Naive thymus-derived CD4-positive, alpha-beta T cell (primary cell): Measurements from ENCODE around the gene INS. TPM values are rescaled to one million over a fixed set of nuclear protein-coding genes. Genes with fewer than 3 reads are reported as not detected.

Experiments used
- ATAC-seq: fragments of 150-1000 bp; cut with Tn5 transposase; 2 replicates; pipeline ENCODE4 v1.10.0; 2021; ENCODE audit warnings: mild to moderate bottlenecking, moderate library complexity
- CTCF ChIA-PET: fragments of 350-600 bp; sonication (Branson Sonifier 250); formaldehyde crosslinking; loops from one replicate; lab custom pipeline; 2021; ENCODE audit warnings: antibody characterized with exemption; lab: Charles Lee
- POLR2A ChIA-PET: fragments of 350-600 bp; sonication (Branson Sonifier 250); formaldehyde crosslinking; loops from one replicate; lab custom pipeline; 2021; ENCODE audit warnings: antibody characterized with exemption, inconsistent platforms; lab: Charles Lee
- DNase-seq, 9 donors: peaks; one replicate each; pipeline versions ENCODE4 v3.0.0 to v3.0.0-alpha.2; 2020 to 2022; ENCODE audit warnings: mixed read lengths in 1 of 9
- H3K27ac ChIP-seq: one replicate; pipeline ENCODE4 v1.7.0; 2013; ENCODE audit warnings: mild to moderate bottlenecking, low read depth, low read length, moderate library complexity
- H3K27me3 ChIP-seq, 2 donors: one replicate each; pipeline ENCODE4 v1.7.0; 2013; ENCODE audit warnings: low read length in 2 of 2, mild to moderate bottlenecking in 2 of 2, moderate library complexity in 2 of 2; ENCODE audit not compliant: control insufficient read depth in 2 of 2, insufficient read depth in 2 of 2
- H3K36me3 ChIP-seq, 3 experiments: 1 replicate in 2 of 3; 2 replicates in 1 of 3; pipeline ENCODE4 v1.7.0; 2013; ENCODE audit warnings: low read length in 3 of 3, mild to moderate bottlenecking in 3 of 3, moderate library complexity in 1 of 3; ENCODE audit not compliant: insufficient read depth in 3 of 3, control insufficient read depth in 2 of 3
- H3K4me1 ChIP-seq, 2 donors: one replicate each; pipeline ENCODE4 v1.7.0; 2013; ENCODE audit warnings: low read length in 2 of 2, mild to moderate bottlenecking in 2 of 2, moderate library complexity in 1 of 2; ENCODE audit not compliant: control insufficient read depth in 2 of 2, insufficient read depth in 2 of 2
- H3K4me3 ChIP-seq: 2 replicates; pipeline ENCODE4 v1.7.0; 2013; ENCODE audit warnings: mild to moderate bottlenecking, low read length
- H3K9me3 ChIP-seq, 3 experiments: 1 replicate in 2 of 3; 2 replicates in 1 of 3; pipeline ENCODE4 v1.7.0; 2013; ENCODE audit warnings: low read length in 3 of 3; ENCODE audit not compliant: control insufficient read depth in 2 of 3
- H3K27ac Mint-ChIP-seq, 9 donors: one replicate each; pipeline ENCODE4 v1.8.0; 2020 to 2022; ENCODE audit warnings: mixed read lengths in 9 of 9, mild to moderate bottlenecking in 8 of 9, moderate library complexity in 5 of 9, inconsistent platforms in 2 of 9
- H3K27me3 Mint-ChIP-seq, 5 donors: one replicate each; pipeline ENCODE4 v1.8.0; 2021 to 2022; ENCODE audit warnings: mixed read lengths in 5 of 5, mild to moderate bottlenecking in 1 of 5
- H3K36me3 Mint-ChIP-seq, 5 donors: one replicate each; pipeline ENCODE4 v1.8.0; 2020 to 2022; ENCODE audit warnings: mixed read lengths in 5 of 5, mild to moderate bottlenecking in 3 of 5, inconsistent platforms in 1 of 5
- H3K4me1 Mint-ChIP-seq, 7 donors: one replicate each; pipeline ENCODE4 v1.8.0; 2020 to 2022; ENCODE audit warnings: mixed read lengths in 7 of 7, mild to moderate bottlenecking in 3 of 7, inconsistent platforms in 1 of 7
- H3K4me3 Mint-ChIP-seq, 10 donors: one replicate each; pipeline ENCODE4 v1.8.0; 2020 to 2022; ENCODE audit warnings: mild to moderate bottlenecking in 10 of 10, mixed read lengths in 10 of 10, moderate library complexity in 6 of 10, inconsistent platforms in 2 of 10
- H3K9me3 Mint-ChIP-seq, 11 donors: one replicate each; pipeline ENCODE4 v1.8.0; 2020 to 2022; ENCODE audit warnings: mixed read lengths in 11 of 11, mild to moderate bottlenecking in 4 of 11, inconsistent platforms in 1 of 11, moderate library complexity in 1 of 11
- intact Hi-C, 2 donors: fragments of 100-400 bp; cut with micrococcal nuclease; formaldehyde crosslinking; loops; one replicate each; pipeline ENCODE4 v1.15.1; 2023
- polyA plus RNA-seq, 2 donors: library from polyadenylated mRNA; unstranded; fragments of 300-500 nt; fragmentation: Illumina TruSeq; gene quantifications; one replicate each; pipeline ENCODE4 v1.2.3, GENCODE V29; 2021
- total RNA-seq, 6 experiments: library from RNA in 5 of 6; stranded (reverse) in 5 of 6; gene quantifications; 1 replicate in 5 of 6; 2 replicates in 1 of 6; pipeline ENCODE4 v1.2.3 and lab custom pipeline; 2021 to 2026

Gene INS
- total and polyA plus RNA-seq, 7 experiments from 2014 or later = not detected

DNA sequence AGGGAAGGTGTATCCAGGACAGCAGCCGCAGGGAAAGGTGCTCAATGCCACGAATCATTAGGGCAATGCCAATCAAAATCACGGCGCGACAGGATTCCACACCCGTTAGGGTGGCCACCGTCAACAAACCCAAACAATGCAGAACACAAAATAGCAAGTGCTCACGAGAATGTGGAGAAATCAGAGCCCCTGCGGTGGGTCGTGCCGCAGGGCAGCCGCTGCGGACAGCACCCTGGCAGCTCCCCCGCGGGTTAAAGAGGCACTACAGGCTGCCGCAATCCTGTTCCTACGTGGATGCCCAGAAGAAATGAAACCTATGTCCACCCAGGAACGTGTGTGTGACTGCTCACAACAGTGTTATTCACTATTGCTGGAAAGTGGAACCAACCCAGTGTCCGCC, 27.7 kb upstream of the INS start:
- peaks cover 3 to 4% of the 10 kb centered on the region in 2 donors for H3K4me1 ChIP-seq
- ATAC-seq (no peak), DNase-seq (no peak)
- no peaks in the 10 kb centered on the region for H3K36me3 ChIP-seq
- intact Hi-C loops = no loop called here
- ChIA-PET POLR2A (no interaction called here), CTCF (no interaction called here)
- no peak overlapping the region for H3K4me3 ChIP-seq
- Mint-ChIP-seq H3K36me3 (no peaks in the 10 kb centered on the region), H3K27me3 (peaks cover 0 to 13% (median 8%) of the 10 kb centered on the region in 5 donors), H3K27ac (no peak overlapping the region), H3K4me1 (peaks cover 0 to 8% (median 2%) of the 10 kb centered on the region in 7 donors), H3K4me3 (no peak overlapping the region), H3K9me3 (no peaks in the 10 kb centered on the region)
- H3K27me3 ChIP-seq = no peaks in the 10 kb centered on the region
- H3K27ac ChIP-seq = no peak overlapping the region
- no peaks in the 10 kb centered on the region for H3K9me3 ChIP-seq

DNA sequence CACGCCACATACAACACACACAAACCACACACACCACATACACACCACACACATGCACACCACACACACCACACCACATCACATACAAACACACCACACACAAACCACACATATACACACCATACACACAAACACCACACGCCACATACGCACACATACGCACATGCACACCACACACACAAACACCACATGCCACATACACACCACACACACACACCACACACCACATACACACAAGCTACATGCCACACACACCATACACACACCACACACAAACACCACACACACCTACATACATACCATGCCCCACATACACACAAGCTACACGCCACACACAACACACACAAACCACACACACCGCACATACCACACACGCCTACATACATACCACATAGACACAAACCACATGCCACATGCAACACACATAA, 26.3 kb upstream of the INS start:
- H3K9me3 Mint-ChIP-seq = no peaks in the 10 kb centered on the region
- Histone ChIP-seq H3K36me3 (no peaks in the 10 kb centered on the region), H3K27me3 (no peaks in the 10 kb centered on the region), H3K4me3 (no peak overlapping the region), H3K27ac (no peak overlapping the region), H3K9me3 (no peaks in the 10 kb centered on the region), H3K4me1 (peaks cover 3 to 4% of the 10 kb centered on the region in 2 donors)
- CTCF ChIA-PET = interaction anchor here (1.4 to 4.2 kb wide), 2 partner anchors 118 to 233 kb away, joined by 6 to 25 read pairs; no protein-coding TSS in a partner anchor
- intact Hi-C loops = no loop called here
- DNase-seq (no peak), ATAC-seq (no peak)
- H3K4me3 Mint-ChIP-seq = no peak overlapping the region
- H3K27me3 Mint-ChIP-seq = peaks cover 0 to 13% (median 8%) of the 10 kb centered on the region in 5 donors
- peaks cover 0 to 11% (median 4%) of the 10 kb centered on the region in 7 donors for H3K4me1 Mint-ChIP-seq
- POLR2A ChIA-PET = no interaction called here
- H3K36me3 Mint-ChIP-seq = no peaks in the 10 kb centered on the region
- H3K27ac Mint-ChIP-seq = no peak overlapping the region

DNA sequence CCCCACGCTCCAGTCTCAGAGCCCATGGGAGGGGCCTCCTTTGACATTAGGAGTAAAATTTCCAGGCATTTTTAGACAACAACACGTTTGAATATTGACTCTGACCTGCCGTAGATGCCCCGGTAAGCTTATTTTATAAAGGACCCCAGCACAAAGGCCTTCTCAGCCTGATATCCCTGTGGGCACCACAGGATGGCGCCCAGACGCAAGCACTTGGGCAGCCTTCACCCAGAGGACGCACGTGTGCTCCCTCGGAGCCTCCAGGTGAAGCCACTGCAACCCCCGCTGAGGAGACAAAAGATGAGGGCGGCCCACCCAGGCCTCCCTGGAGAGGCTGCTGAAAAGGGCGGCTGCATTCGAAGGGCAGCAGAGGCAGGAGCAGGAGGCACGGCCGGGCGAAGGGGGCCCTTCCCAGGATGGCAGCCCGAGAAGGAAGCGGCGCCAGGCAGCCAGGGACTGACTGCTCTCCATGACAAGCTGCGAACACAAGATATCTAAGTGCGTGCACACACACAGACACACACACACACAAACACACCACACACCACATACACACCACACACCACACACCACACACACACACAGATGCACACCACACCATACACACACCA, 25.8 kb upstream of the INS start:
- Histone ChIP-seq H3K4me3 (no peak overlapping the region), H3K36me3 (no peaks in the 10 kb centered on the region), H3K4me1 (peaks cover 3 to 4% of the 10 kb centered on the region in 2 donors), H3K9me3 (no peaks in the 10 kb centered on the region), H3K27me3 (no peaks in the 10 kb centered on the region), H3K27ac (no peak overlapping the region)
- Mint-ChIP-seq H3K36me3 (no peaks in the 10 kb centered on the region), H3K27me3 (peaks cover 0 to 13% (median 8%) of the 10 kb centered on the region in 5 donors), H3K27ac (no peak overlapping the region), H3K4me1 (peaks cover 0 to 11% (median 4%) of the 10 kb centered on the region in 7 donors), H3K4me3 (no peak overlapping the region), H3K9me3 (no peaks in the 10 kb centered on the region)
- POLR2A ChIA-PET = interaction anchor here (0.7 kb wide), 1 partner anchor 241 kb away, joined by 3 read pairs; no protein-coding TSS in a partner anchor
- intact Hi-C loops = loop anchor here (1.0 kb wide), 2 partner anchors 116 to 234 kb away; partner anchors contain the start of gene TSPAN32 (in 1 of the 2)
- DNase-seq = peak; percentile 30 to 63 (median 47)
- ATAC-seq = peak; percentile 81
- CTCF ChIA-PET = interaction anchor here (1.4 to 4.2 kb wide), 2 partner anchors 118 to 233 kb away, joined by 6 to 25 read pairs; no protein-coding TSS in a partner anchor

DNA sequence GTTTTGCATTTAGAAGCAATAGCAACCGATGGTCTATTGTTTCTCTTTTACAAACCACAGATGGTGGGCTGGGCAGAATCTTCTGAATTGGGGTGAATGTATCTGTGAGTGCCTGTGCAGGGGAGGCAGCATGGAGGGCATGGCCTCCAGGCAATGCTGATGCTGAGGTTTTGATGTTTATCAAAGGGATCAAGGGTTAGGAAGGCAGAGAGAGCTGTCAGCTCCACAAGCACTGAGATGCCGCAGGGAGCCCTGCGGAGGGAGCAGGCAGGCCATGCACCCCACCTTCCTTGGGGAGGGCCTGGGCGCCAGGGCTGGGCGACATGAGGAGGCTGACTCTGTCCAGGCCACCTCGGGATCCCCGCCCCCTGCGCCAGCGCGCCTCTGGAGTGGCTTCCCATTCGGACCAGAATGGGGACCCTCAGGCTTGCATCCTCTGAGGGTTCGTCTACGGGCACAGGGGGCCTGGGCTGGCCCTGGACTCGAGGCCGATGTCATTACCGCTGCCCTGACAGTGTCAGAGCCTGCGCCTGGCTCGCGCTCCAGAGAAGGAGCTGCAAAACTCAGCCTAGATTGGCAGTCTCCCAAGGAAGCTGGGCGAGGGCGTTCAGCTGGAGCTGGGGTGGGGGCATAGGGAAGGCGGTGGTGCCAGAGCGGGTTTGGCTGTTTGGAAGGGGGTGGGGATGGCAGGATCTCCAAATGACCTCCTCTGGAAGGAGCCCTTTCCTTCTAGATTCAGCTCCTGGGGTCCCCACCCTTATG, 24.5 kb upstream of the INS start:
- H3K27me3 ChIP-seq = no peaks in the 10 kb centered on the region
- H3K4me3 Mint-ChIP-seq = peak overlapping the region in 1 of 10 donors; percentile 17
- peaks cover 0 to 13% (median 8%) of the 10 kb centered on the region in 5 donors for H3K27me3 Mint-ChIP-seq
- no peaks in the 10 kb centered on the region for H3K36me3 Mint-ChIP-seq
- H3K27ac Mint-ChIP-seq = peak overlapping the region in 1 of 9 donors; percentile 22
- CTCF ChIA-PET = interaction anchor here (1.4 to 4.2 kb wide), 2 partner anchors 120 to 235 kb away, joined by 6 to 25 read pairs; no protein-coding TSS in a partner anchor
- no peaks in the 10 kb centered on the region for H3K9me3 ChIP-seq
- no peak for DNase-seq
- peaks cover 0 to 6% (median 4%) of the 10 kb centered on the region in 7 donors for H3K4me1 Mint-ChIP-seq
- POLR2A ChIA-PET = no interaction called here
- no peak for ATAC-seq
- no peaks in the 10 kb centered on the region for H3K36me3 ChIP-seq
- no peak overlapping the region for H3K4me3 ChIP-seq
- intact Hi-C loops = loop anchor here (1.0 kb wide), 2 partner anchors 117 to 235 kb away; partner anchors contain the start of gene TSPAN32 (in 1 of the 2)
- no peaks in the 10 kb centered on the region for H3K9me3 Mint-ChIP-seq
- no peak overlapping the region for H3K27ac ChIP-seq
- H3K4me1 ChIP-seq = peaks cover 3 to 4% of the 10 kb centered on the region in 2 donors

DNA sequence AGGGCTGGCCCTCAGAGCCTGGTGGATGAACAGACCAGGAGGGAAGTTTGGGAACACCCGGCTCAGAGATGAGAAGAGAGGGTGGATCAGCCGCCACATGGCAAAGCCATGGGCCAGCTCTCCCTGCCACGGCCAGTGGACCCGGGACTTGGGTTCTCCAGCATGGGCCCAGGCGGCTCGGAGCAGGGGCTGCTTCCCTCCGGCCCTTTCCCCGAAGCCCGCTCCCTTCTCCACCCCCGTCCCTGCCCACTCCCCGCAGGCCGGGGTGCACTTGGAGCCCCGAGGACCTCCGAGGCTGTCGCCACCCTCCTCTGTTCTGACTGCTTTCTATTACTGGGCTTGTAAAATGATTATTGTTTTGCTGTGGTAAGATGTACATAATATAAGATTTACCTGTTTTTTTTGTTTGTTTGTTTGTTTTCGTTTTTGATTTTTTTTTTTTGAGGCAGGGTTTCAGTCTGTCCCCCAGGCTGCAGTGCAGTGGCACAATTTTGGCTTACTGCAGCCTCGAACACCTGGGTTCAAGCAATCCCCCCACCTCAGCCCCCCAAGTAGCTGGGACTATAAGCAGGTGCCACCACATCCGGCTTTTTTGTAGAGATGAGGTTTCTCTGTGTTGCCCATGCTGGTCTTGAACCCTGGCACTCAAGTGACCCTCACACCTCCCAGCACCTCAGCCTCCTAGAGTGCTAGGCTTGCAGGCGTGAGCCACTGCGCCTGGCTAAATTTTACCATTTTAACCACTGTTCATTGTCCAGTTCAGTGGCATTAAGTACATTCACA, 21.9 kb upstream of the INS start:
- no peaks in the 10 kb centered on the region for H3K9me3 ChIP-seq
- no peak for DNase-seq
- Mint-ChIP-seq H3K27ac (no peak overlapping the region), H3K9me3 (no peaks in the 10 kb centered on the region), H3K27me3 (peaks cover 0 to 8% (median 7%) of the 10 kb centered on the region in 5 donors), H3K36me3 (no peaks in the 10 kb centered on the region), H3K4me3 (no peak overlapping the region), H3K4me1 (peaks cover 0 to 4% (median 3%) of the 10 kb centered on the region in 7 donors)
- H3K27ac ChIP-seq = no peak overlapping the region
- H3K36me3 ChIP-seq = no peaks in the 10 kb centered on the region
- ATAC-seq = no peak
- no peaks in the 10 kb centered on the region for H3K27me3 ChIP-seq
- intact Hi-C loops = no loop called here
- ChIA-PET CTCF (no interaction called here), POLR2A (no interaction called here)
- H3K4me3 ChIP-seq = no peak overlapping the region
- H3K4me1 ChIP-seq = peaks cover 3 to 4% of the 10 kb centered on the region in 2 donors

DNA sequence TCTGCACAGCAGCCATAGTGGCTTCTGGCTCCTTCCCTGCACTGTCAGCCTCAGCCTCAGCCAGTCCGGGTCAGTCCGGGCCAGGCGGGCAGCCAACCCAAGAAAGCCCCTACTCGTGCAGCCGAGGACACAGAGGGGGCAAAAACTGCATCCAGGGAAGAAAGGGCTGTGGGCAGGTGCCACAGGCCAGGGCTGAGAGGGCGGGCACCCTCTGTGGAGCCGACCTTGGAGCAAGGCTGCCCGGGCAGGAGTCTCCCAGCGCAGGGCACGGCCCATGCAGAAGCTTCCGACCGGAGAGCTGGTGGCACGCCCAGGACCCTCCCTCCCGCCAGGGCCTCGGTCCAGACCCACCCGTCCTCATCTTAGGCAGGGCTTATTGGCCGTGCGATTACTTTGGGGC, 21.1 kb upstream of the INS start:
- no peaks in the 10 kb centered on the region for H3K9me3 ChIP-seq
- intact Hi-C loops = no loop called here
- H3K4me3 ChIP-seq = no peak overlapping the region
- H3K27me3 ChIP-seq = no peaks in the 10 kb centered on the region
- Mint-ChIP-seq H3K27ac (no peak overlapping the region), H3K4me1 (peaks cover 0 to 4% (median 3%) of the 10 kb centered on the region in 7 donors), H3K36me3 (no peaks in the 10 kb centered on the region), H3K4me3 (no peak overlapping the region), H3K27me3 (peaks cover 0 to 8% (median 7%) of the 10 kb centered on the region in 5 donors), H3K9me3 (no peaks in the 10 kb centered on the region)
- DNase-seq (no peak), ATAC-seq (no peak)
- H3K27ac ChIP-seq = no peak overlapping the region
- H3K36me3 ChIP-seq = no peaks in the 10 kb centered on the region
- peaks cover 2 to 4% of the 10 kb centered on the region in 2 donors for H3K4me1 ChIP-seq
- POLR2A ChIA-PET = no interaction called here
- CTCF ChIA-PET = no interaction called here
